ENCODE data around the gene ENTPD3.
"Not testable (repeated sequence)": the region's sequence is repeated elsewhere in the genome, so short reads cannot be mapped to it uniquely, and the experiment has no call there.

ENTPD3 gene

GRCh38 chr3:40407611-40408010, 20.6 kb downstream of the ENTPD3 start:
- no peak for DNase-seq

- no peak for DNase-seq
These were observed 27.3 kb downstream of the ENTPD3 start for GRCh38 chr3:40414270-40414669.

- DNase-seq, result no peak
These were observed 31.0 kb downstream of the ENTPD3 start for GRCh38 chr3:40417845-40418543.

GRCh38 chr3:40422861-40423260, 35.9 kb downstream of the ENTPD3 start:
- no peak for DNase-seq

GRCh38 chr3:40427045-40427669, 40.2 kb downstream of the ENTPD3 start:
- DNase-seq, result no peak

GRCh38 chr3:40432793-40433192, 45.8 kb downstream of the ENTPD3 start:
- no peak for DNase-seq

- no peak for DNase-seq
These were observed 50.9 kb downstream of the ENTPD3 start for GRCh38 chr3:40437889-40438288.

GRCh38 chr3:40445062-40445461, 58.1 kb downstream of the ENTPD3 start:
- no peak for DNase-seq

GRCh38 chr3:40445880-40446279, 58.9 kb downstream of the ENTPD3 start:
- DNase-seq, result no peak

GRCh38 chr3:40450438-40450837, 63.5 kb downstream of the ENTPD3 start:
- no peak for DNase-seq

GRCh38 chr3:40451551-40451950, 64.6 kb downstream of the ENTPD3 start:
- no peak for DNase-seq

GRCh38 chr3:40452057-40452456, 65.1 kb downstream of the ENTPD3 start:
- no peak for DNase-seq

- no peak for DNase-seq
These were observed 65.5 kb downstream of the ENTPD3 start for GRCh38 chr3:40452562-40452875.

GRCh38 chr3:40452876-40453730, 66.1 kb downstream of the ENTPD3 start:
- DNase-seq, result peak; percentile 97

GRCh38 chr3:40453933-40454332, 66.9 kb downstream of the ENTPD3 start:
- DNase-seq, result no peak

- no peak for DNase-seq
These were observed 68.3 kb downstream of the ENTPD3 start for GRCh38 chr3:40455328-40455727.

- no peak for DNase-seq
These were observed 69.4 kb downstream of the ENTPD3 start for GRCh38 chr3:40456279-40456939.

- peak; percentile 96 for DNase-seq
These were observed 70.2 kb downstream of the ENTPD3 start, which contains the start of gene RPL14 for GRCh38 chr3:40456940-40457823. Gene RPL14, plus strand, starts transcription at chr3:40457339. Its CDS starts 133 bp downstream, at chr3:40457472.

- no peak for DNase-seq
These were observed 71.5 kb downstream of the ENTPD3 start for GRCh38 chr3:40458473-40458872.

- DNase-seq, result not testable (repeated sequence)
These were observed 73.5 kb downstream of the ENTPD3 start for GRCh38 chr3:40460481-40460880.

- no peak for DNase-seq
These were observed 74.2 kb downstream of the ENTPD3 start for GRCh38 chr3:40461161-40461560.

GRCh38 chr3:40462838-40463237, 75.9 kb downstream of the ENTPD3 start:
- DNase-seq, result not testable (repeated sequence)
